ENCODE measurements around the gene FGF12.

Gene FGF12

GRCh38 chr3:192409838-192410683 is 317.3 kb downstream of the FGF12 start:
- no peak for DNase-seq (ENCODE audit: low read depth)

GRCh38 chr3:192409201-192409837 is 318.0 kb downstream of the FGF12 start:
- peak; percentile 3 for DNase-seq (ENCODE audit: low read depth)

- DNase-seq (ENCODE audit: low read depth) = no peak
These were observed 318.6 kb downstream of the FGF12 start for GRCh38 chr3:192408647-192409200.

- DNase-seq (ENCODE audit: low read depth) = no peak
These were observed 319.2 kb downstream of the FGF12 start for GRCh38 chr3:192408007-192408646.

GRCh38 chr3:192399767-192400166 is 327.6 kb downstream of the FGF12 start:
- DNase-seq (ENCODE audit: low read depth) = no peak

- DNase-seq (ENCODE audit: low read depth) = no peak
These were observed 330.3 kb downstream of the FGF12 start for GRCh38 chr3:192397012-192397411.

- DNase-seq (ENCODE audit: low read depth) = no peak
These were observed 331.8 kb downstream of the FGF12 start for GRCh38 chr3:192395506-192395905.

- no peak for DNase-seq (ENCODE audit: low read depth)
These were observed 334.4 kb downstream of the FGF12 start for GRCh38 chr3:192392986-192393385.

- no peak for DNase-seq (ENCODE audit: low read depth)
These were observed 344.5 kb downstream of the FGF12 start for GRCh38 chr3:192382861-192383260.

GRCh38 chr3:192373586-192373985 is 353.8 kb downstream of the FGF12 start:
- no peak for DNase-seq (ENCODE audit: low read depth)

GRCh38 chr3:192373032-192373431 is 354.3 kb downstream of the FGF12 start:
- no peak for DNase-seq (ENCODE audit: low read depth)

- no peak for DNase-seq (ENCODE audit: low read depth)
These were observed 354.7 kb downstream of the FGF12 start for GRCh38 chr3:192372616-192373015.

- no peak for DNase-seq (ENCODE audit: low read depth)
These were observed 355.4 kb downstream of the FGF12 start for GRCh38 chr3:192371870-192372400.

GRCh38 chr3:192367616-192368015 is 359.7 kb downstream of the FGF12 start:
- DNase-seq (ENCODE audit: low read depth) = no peak

- no peak for DNase-seq (ENCODE audit: low read depth)
These were observed 360.4 kb downstream of the FGF12 start for GRCh38 chr3:192366916-192367315.

- DNase-seq (ENCODE audit: low read depth) = no peak
These were observed 361.8 kb downstream of the FGF12 start for GRCh38 chr3:192365571-192365970.

- no peak for DNase-seq (ENCODE audit: low read depth)
These were observed 363.0 kb downstream of the FGF12 start for GRCh38 chr3:192364316-192364715.

- DNase-seq (ENCODE audit: low read depth) = no peak
These were observed 372.7 kb downstream of the FGF12 start for GRCh38 chr3:192354687-192355086.

- no peak for DNase-seq (ENCODE audit: low read depth)
These were observed 375.2 kb downstream of the FGF12 start for GRCh38 chr3:192352142-192352541.

- no peak for DNase-seq (ENCODE audit: low read depth)
These were observed 375.9 kb downstream of the FGF12 start for GRCh38 chr3:192351441-192351840.

- DNase-seq (ENCODE audit: low read depth) = no peak
These were observed 387.3 kb downstream of the FGF12 start for GRCh38 chr3:192340031-192340430.

- DNase-seq (ENCODE audit: low read depth) = no peak
These were observed 388.1 kb downstream of the FGF12 start for GRCh38 chr3:192339214-192339613.
